H1 (cell line): ENCODE results near the gene LRBA. TPM values are rescaled to one million over a fixed set of nuclear protein-coding genes. Genes with fewer than 3 reads are reported as not detected.

Experiments used
- BCL11A ChIP-seq, 2 experiments: IDR thresholded peaks; one replicate each; pipeline ENCODE4 v1.6.1; 2011; ENCODE audit warnings: low read depth in 2 of 2, low read length in 2 of 2, mild to moderate bottlenecking in 2 of 2
- CBX5 ChIP-seq: fragments of 300-800, 300-1000 bp; sonication (generic); IDR thresholded peaks from 2 replicates; pipeline ENCODE4 v1.7.1; 2016; ENCODE audit warnings: antibody characterized with exemption, low read length, low read depth
- EZH2 ChIP-seq: fragments of 200-600 bp; sonication (generic); IDR thresholded peaks from 2 replicates; pipeline ENCODE4 v1.7.1; 2012; ENCODE audit warnings: low read depth, mild to moderate bottlenecking, moderate library complexity, low read length, inconsistent platforms; ENCODE audit not compliant: severe bottlenecking
- GTF2F1 ChIP-seq: IDR thresholded peaks from 2 replicates; pipeline ENCODE4 v1.6.1; 2012; ENCODE audit warnings: low read depth, low read length, improper control_type of control experiment, borderline replicate concordance
- RAD21 ChIP-seq, 2 experiments: IDR thresholded peaks in 1 of 2; conservative IDR thresholded peaks in 1 of 2; 2 replicates each; pipeline ENCODE4 v1.6.1; 2011; ENCODE audit warnings: low read depth in 2 of 2, low read length in 2 of 2, improper control_type of control experiment in 1 of 2, inconsistent platforms in 1 of 2, mild to moderate bottlenecking in 1 of 2, moderate library complexity in 1 of 2
- polyA plus RNA-seq, 7 experiments: library from polyadenylated mRNA; depleted of rRNA in 3 of 7; stranded (reverse) in 5 of 7; unstranded in 2 of 7; fragments of >200 nt in 5 of 7; fragments of 200-250 nt in 2 of 7; gene quantifications; 1 replicate in 5 of 7; 2 replicates in 1 of 7; 4 replicates in 1 of 7; pipeline versions ENCODE4 v1.2.1 to v1.2.3, GENCODE V29; 2011 to 2013; ENCODE audit warnings: missing spikeins in 2 of 7, mixed read lengths in 2 of 7
- total RNA-seq: library from RNA; stranded (reverse); fragmentation: NEBNext Ultra II Directional; extraction: Animal tissue kit (Norgen Biotek cat#: 25700); gene quantifications from 2 replicates; pipeline ENCODE4 v1.2.1, GENCODE V29; 2021
- TF ChIP-seq, protein P1 (sequence below): IDR thresholded peaks from 2 replicates; pipeline ENCODE4 v1.6.1; 2011; ENCODE audit warnings: low read depth, mild to moderate bottlenecking, low read length; ENCODE audit not compliant: insufficient read depth

Gene LRBA
- total and polyA plus RNA-seq, 2 of the 8 experiments (the other 6 are each of a cell fraction or from before 2014, with no cell fraction given), result 54.6 to 83.2 TPM

DNA sequence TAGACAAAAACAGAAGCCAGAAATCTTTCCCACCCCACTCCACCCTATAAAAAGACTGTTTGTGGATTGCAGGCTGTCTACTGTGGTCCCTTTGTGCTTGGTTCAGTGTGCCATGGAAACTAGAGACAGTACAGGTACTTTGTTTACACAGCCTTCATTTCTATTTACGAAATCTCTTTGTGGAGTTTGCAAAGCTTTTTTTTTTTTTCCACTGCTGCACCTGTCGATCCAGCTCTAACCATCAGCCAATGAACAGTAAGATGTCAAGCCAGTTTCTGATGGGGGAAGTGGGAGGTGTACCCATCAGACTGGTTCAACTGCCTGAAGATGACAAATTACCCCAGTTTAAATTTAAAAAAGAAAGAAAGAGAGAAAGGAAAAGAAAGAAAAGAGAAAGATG, 20.2 kb upstream of the LRBA start (continued):
- TF ChIP-seq CBX5, result no peak
- TF ChIP-seq RAD21 (IDR thresholded peaks at IDR 0.05 in 1 of 2, conservative IDR thresholded peaks at IDR 0.05 in 1 of 2; ENCODE audit: low read depth in 2 of 2, low read length in 2 of 2), result no peak
- TF ChIP-seq EZH2, result no peak
- no peak for TF ChIP-seq BCL11A (IDR thresholded peaks at IDR 0.05; ENCODE audit: low read depth in 2 of 2, low read length in 2 of 2)
- no peak for TF ChIP-seq GTF2F1
- TF ChIP-seq, protein P1, sequence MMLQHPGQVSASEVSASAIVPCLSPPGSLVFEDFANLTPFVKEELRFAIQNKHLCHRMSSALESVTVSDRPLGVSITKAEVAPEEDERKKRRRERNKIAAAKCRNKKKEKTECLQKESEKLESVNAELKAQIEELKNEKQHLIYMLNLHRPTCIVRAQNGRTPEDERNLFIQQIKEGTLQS, result no peak
